Heart left ventricle (tissue), 13 donors: ENCODE results near the gene RELCH.

Source experiments
- CTCF ChIP-seq, 12 donors: fragments of 200-600 bp; sonication (generic) in 4 of 12; IDR thresholded peaks; one replicate each; pipeline versions ENCODE4 v1.5.0 to v1.8.0; 2018 to 2022; ENCODE audit warnings: antibody characterized with exemption in 12 of 12, mild to moderate bottlenecking in 5 of 12
- POLR2A ChIP-seq, 2 donors: fragments of 450-650 bp; IDR thresholded peaks; one replicate each; pipeline ENCODE4 v1.6.1; 2017; ENCODE audit warnings: antibody characterized with exemption in 2 of 2, mild to moderate bottlenecking in 2 of 2, moderate library complexity in 2 of 2
- donor health status: ischemic (EF 13 %, LVEDD 7.1; RV severe dilation, severe dysfunction).
- donor health status: DM: no; HTN: yes; CAD: no.
- donor health status: DM: no; HTN: no; CAD: no.
- donor health status: ischemic (EF 25% LVEDD 6.9; RV normal size, moderate dysfunction).
- donor health status: ischemic (EF 25% LVEDD 5.7; RV mildly dilated, moderate dysfunction).
- donor health status: ischemic (EF 35%, LVEDD 5.7; RV mildly dilated, moderate dysfunction).
- donor health status: nonischemic (EF 11% LVEDD 7.7; RV severe dilation, severe dysfunction).
- donor health status: DM: yes; HTN: yes; CAD: no.
- donor health status: PGD.
- donor health status: ischemic (EF 29% LVEDD 5.4; RV normal size, mild dysfunction).
- donor health status: nonischemic (EF 23%, LVEDD 6.1; RV moderate dilation, normal function).

GRCh38 chr18:62324917-62325805 is 138.1 kb downstream of the RELCH start, which contains the start of gene TNFRSF11A:
- TF ChIP-seq POLR2A (IDR thresholded peaks at IDR 0.05) (no peak), CTCF (IDR thresholded peaks at IDR 0.05) (peak in 7 of 12 donors; percentile 12 to 36 (median 29))
